Cardiac fibroblast (primary cell): Measurements from ENCODE around the gene NAAA.
"Not testable (repeated sequence)": the region's sequence is repeated elsewhere in the genome, so short reads cannot be mapped to it uniquely, and the experiment has no call there.

Experiments used
- DNase-seq, 2 donors: peaks; one replicate each; pipeline versions ENCODE4 v3.0.0 to v3.0.0-alpha.2; 2010; ENCODE audit warnings: low read depth in 2 of 2
- H3K4me3 ChIP-seq, 2 donors: replicated peaks in 1 of 2; 1 replicate in 1 of 2; 2 replicates in 1 of 2; pipeline ENCODE4 v1.5.1; 2011; ENCODE audit warnings: low read depth in 2 of 2, low read length in 2 of 2, mild to moderate bottlenecking in 2 of 2, moderate library complexity in 1 of 2
- TF ChIP-seq, protein P1 (sequence below): IDR thresholded peaks from one replicate; pipeline ENCODE4 v1.5.1; 2011; ENCODE audit warnings: low read depth, mild to moderate bottlenecking, low read length, inconsistent platforms

The NAAA gene

GRCh38 chr4:75920327-75920726 is 20.5 kb downstream of the NAAA start:
- no peak overlapping the region for H3K4me3 ChIP-seq
- TF ChIP-seq, protein P1, sequence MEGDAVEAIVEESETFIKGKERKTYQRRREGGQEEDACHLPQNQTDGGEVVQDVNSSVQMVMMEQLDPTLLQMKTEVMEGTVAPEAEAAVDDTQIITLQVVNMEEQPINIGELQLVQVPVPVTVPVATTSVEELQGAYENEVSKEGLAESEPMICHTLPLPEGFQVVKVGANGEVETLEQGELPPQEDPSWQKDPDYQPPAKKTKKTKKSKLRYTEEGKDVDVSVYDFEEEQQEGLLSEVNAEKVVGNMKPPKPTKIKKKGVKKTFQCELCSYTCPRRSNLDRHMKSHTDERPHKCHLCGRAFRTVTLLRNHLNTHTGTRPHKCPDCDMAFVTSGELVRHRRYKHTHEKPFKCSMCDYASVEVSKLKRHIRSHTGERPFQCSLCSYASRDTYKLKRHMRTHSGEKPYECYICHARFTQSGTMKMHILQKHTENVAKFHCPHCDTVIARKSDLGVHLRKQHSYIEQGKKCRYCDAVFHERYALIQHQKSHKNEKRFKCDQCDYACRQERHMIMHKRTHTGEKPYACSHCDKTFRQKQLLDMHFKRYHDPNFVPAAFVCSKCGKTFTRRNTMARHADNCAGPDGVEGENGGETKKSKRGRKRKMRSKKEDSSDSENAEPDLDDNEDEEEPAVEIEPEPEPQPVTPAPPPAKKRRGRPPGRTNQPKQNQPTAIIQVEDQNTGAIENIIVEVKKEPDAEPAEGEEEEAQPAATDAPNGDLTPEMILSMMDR: no peak
- DNase-seq: no peak

DNA sequence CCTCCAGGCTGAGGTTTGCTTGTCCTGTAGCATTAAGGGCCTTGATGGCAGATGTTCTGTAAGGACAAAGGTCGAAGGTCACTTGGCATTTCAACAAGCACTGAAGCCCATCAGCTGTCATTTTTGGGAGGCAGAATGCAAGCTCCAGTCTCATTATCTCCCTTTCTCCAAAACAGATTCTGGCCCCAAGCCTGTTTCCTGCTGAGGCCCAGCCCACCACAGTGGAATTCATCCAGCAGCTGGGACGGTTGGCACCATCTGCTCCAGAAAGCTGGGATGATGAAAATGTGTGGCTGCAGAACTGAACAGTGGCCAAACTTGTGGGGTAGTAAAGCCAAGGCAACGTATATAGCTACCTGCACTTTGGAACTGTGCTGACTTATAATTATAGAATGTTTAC is 20.9 kb downstream of the NAAA start:
- H3K4me3 ChIP-seq: no peak overlapping the region
- TF ChIP-seq, protein P1: no peak
- peak; percentile 27 to 85 for DNase-seq

GRCh38 chr4:75916091-75916661 is 24.6 kb downstream of the NAAA start:
- TF ChIP-seq, protein P1: peak; percentile 93
- DNase-seq: peak; percentile 63 to 67
- no peak overlapping the region for H3K4me3 ChIP-seq

GRCh38 chr4:75912968-75913367 is 27.8 kb downstream of the NAAA start:
- TF ChIP-seq, protein P1: no peak
- no peak for DNase-seq
- H3K4me3 ChIP-seq: no peak overlapping the region

- not testable (repeated sequence) for DNase-seq, H3K4me3 ChIP-seq
Observed at GRCh38 chr4:75910831-75911230, 30.0 kb downstream of the NAAA start.

DNA sequence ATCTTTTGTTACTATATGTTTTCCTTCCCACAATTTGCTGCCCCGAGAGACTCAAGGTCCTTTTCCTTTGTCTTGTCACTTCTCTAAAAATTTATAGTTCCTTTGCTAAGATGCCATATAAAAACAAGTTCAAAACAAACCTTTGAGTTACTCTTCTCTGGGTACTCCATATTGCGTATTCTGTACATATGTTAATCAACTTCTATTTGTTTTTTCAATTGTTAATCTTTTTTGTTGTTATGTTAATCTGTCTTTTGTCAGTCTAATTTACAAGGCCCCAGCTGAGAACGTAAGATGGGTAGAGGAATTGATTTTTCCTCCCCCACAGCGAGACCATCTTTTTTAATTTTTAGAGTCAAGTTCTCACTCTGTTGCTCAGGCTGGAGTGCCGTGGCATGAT is 31.4 kb downstream of the NAAA start:
- TF ChIP-seq, protein P1: no peak
- no peak for DNase-seq
- no peak overlapping the region for H3K4me3 ChIP-seq

- no peak overlapping the region for H3K4me3 ChIP-seq
- peak; percentile 9 to 65 for DNase-seq
- TF ChIP-seq, protein P1: no peak
Observed at GRCh38 chr4:75908555-75908954, 32.3 kb downstream of the NAAA start.
